ENCODE results near the gene UNC119. TPM values are rescaled to one million over a fixed set of nuclear protein-coding genes. Genes with fewer than 3 reads are reported as not detected.

Gene UNC119
- polyA plus RNA-seq, 1 experiment: 54.3 TPM

DNA sequence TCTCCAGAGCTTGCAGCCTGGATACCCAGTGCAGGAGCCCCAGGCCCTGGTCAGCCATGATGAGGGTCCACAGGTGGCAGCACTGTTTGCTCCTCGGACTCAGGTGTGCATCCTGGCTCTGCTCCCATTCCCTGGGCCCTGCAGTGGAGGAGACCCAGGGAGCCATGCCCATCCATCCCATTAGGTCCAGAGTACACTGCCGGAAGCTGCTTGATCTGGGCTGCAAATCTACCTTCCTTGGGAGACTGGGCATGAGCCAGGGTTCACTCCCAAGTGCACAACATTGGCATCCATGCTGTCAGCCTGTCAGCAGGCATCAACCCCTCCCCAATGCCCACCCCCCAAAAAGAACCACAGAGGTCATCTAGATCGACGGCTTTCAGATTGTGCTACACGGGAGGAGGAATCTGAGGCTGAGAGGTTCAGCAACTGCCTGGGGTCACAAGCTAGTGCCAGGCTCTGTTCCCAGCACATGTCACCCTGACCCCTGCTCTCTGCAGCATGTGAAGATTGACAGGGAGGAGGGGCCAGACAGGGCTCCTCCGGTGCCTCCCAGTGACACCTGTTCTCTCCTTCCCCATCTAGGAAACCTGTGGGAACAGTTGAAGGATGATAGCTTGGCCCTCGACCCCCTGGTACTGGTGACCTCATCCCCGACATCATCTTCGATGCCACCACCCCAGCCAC lies 15.7 kb downstream of the UNC119 start:
- no peaks in the 10 kb centered on the region; the same call in 1 of the 2 replicates for H3K9me3 ChIP-seq (ENCODE audit: control insufficient read depth, insufficient read depth, low read length)
- TF ChIP-seq, protein P1, sequence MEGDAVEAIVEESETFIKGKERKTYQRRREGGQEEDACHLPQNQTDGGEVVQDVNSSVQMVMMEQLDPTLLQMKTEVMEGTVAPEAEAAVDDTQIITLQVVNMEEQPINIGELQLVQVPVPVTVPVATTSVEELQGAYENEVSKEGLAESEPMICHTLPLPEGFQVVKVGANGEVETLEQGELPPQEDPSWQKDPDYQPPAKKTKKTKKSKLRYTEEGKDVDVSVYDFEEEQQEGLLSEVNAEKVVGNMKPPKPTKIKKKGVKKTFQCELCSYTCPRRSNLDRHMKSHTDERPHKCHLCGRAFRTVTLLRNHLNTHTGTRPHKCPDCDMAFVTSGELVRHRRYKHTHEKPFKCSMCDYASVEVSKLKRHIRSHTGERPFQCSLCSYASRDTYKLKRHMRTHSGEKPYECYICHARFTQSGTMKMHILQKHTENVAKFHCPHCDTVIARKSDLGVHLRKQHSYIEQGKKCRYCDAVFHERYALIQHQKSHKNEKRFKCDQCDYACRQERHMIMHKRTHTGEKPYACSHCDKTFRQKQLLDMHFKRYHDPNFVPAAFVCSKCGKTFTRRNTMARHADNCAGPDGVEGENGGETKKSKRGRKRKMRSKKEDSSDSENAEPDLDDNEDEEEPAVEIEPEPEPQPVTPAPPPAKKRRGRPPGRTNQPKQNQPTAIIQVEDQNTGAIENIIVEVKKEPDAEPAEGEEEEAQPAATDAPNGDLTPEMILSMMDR (IDR thresholded peaks at IDR 0.05; ENCODE audit: low read depth, low read length): no peak
- H3K4me3 ChIP-seq (ENCODE audit: low read depth, low read length): no peak overlapping the region
- ChIA-PET POLR2A (no interaction called here), CTCF (interaction anchor here (0.5 to 3.3 kb wide), 3 partner anchors 12 to 150 kb away, joined by 3 to 13 read pairs (median 3); no protein-coding TSS in a partner anchor)
- no peak for DNase-seq (ENCODE audit: low read depth, low spot score)
- H3K27ac ChIP-seq (ENCODE audit: low read depth, low read length): no peak overlapping the region
- peaks cover 28% of the 10 kb centered on the region for H3K27me3 ChIP-seq (ENCODE audit: control insufficient read depth, insufficient read depth, low read length)

DNA sequence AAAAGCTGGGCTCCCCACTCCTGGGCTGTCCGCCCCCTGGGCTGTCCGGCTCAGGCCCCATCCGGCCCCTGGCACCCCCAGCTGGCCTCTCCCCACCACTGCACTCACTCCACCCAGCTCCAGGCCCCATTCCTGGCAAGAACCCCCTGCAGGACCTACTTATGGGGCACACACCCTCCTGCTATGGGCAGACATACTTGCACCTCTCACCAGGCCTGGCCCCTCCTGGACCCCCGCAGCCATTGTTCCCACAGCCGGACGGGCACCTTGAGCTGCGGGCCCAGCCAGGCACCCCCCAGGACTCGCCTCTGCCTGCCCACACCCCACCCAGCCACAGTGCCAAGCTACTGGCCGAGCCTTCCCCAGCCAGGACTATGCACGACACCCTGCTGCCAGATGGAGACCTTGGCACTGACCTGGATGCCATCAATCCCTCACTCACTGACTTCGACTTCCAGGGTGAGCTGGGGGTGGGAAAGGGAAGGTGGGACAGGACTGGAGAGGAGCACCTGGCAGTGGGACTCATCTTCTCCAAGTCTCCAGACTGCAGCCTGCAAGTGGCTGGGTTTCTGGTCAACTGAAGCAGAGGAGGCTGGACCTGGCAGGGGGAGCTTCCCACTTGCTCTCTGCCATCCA lies 17.6 kb downstream of the UNC119 start:
- Histone ChIP-seq H3K9me3 (ENCODE audit: control insufficient read depth, insufficient read depth, low read length) (no peaks in the 10 kb centered on the region; the same call in 1 of the 2 replicates), H3K4me3 (ENCODE audit: low read depth, low read length) (no peak overlapping the region), H3K27me3 (ENCODE audit: control insufficient read depth, insufficient read depth, low read length) (peaks cover 38% of the 10 kb centered on the region), H3K27ac (ENCODE audit: low read depth, low read length) (no peak overlapping the region)
- TF ChIP-seq, protein P1 (IDR thresholded peaks at IDR 0.05; ENCODE audit: low read depth, low read length): no peak
- ChIA-PET POLR2A (no interaction called here), CTCF (interaction anchor here (3.3 kb wide), 1 partner anchor 40 kb away, joined by 13 read pairs; no protein-coding TSS in a partner anchor)
- DNase-seq (ENCODE audit: low read depth, low spot score): no peak

DNA sequence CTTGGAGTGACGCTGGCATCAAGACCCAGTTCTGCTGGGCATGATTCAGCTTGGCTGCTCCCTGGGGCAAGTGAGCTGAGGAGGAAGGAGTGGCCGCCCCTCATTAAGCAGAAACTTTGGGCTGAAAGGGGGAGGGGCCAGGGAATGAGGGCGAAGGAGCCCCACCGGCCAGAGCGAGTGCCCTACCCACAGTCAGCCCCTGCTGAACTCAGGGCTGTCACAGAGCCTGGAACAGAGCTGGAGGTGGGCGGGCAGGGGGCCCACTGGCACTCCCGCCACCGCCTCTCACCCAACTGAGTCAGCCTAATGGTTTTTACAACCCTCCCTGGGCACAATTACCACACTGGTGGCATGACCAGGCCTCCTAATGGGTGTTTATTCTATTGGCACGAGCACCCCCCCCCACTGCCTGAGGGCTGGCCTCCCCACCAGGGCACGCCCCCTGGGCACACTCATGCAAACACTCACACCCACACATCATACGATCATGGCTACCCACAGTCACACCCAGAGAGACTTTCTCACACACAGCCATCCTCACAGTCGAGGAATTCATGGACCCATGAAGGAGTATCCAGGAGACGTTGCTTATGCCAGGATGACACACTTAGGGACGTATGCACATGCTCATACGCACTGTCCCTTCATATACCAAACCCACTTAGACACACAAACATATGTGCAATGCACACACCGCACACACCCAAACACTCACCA lies 19.2 kb downstream of the UNC119 start:
- ChIA-PET POLR2A (interaction anchor here (0.8 kb wide), 1 partner anchor 30 kb away, joined by 3 read pairs; no protein-coding TSS in a partner anchor), CTCF (interaction anchor here (2.2 kb wide), 1 partner anchor 8 kb away, joined by 8 read pairs; no protein-coding TSS in a partner anchor)
- TF ChIP-seq, protein P1 (IDR thresholded peaks at IDR 0.05; ENCODE audit: low read depth, low read length): no peak

DNA sequence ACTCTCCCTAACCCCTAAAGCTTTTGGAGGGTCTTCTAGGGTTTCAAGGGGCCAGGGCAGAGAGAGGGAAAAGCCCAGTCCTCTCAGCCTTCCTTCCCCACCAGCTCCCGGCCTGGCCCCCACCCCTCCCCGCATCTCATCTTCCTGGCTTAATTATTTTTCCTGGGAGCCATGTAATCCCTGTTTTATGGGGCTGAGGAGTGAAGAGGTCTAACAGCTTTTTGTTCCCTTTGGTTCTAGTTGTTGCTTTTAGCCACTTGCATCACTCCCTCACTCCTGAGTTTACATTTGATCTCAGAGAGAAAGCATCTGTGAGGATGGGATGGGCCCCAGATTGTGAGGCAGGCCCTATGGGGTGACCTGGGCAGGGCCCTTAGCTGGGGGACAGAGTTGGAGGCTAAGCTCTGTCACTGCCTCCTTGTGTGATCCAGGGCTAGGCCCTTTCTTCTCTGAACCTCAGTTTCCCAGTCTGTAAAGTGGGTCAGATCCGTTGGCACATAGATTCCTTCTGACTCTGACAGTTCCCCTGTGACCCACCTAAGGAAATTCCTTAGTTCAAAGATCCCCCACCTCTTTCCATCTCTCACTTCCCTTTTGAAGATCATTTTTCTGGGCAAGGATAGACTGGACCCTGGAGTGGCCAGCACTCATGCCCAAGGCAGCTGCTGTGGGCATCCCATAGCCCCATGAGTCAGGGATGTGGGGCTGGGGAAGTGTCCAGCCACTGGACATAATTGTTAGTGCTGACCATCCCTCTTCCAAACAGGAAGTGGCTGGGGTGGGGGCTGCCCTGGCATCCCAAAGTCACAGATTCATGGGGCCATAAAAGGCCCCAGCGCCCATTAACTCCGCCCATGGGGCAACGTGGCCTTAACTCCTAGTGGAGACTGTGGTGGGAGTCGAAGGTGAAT lies 20.1 kb downstream of the UNC119 start:
- DNase-seq (ENCODE audit: low read depth, low spot score): no peak
- TF ChIP-seq, protein P1 (IDR thresholded peaks at IDR 0.05; ENCODE audit: low read depth, low read length): no peak
- Histone ChIP-seq H3K27ac (ENCODE audit: low read depth, low read length) (no peak overlapping the region), H3K4me3 (ENCODE audit: low read depth, low read length) (no peak overlapping the region), H3K9me3 (ENCODE audit: control insufficient read depth, insufficient read depth, low read length) (no peaks in the 10 kb centered on the region; the same call in 1 of the 2 replicates), H3K27me3 (ENCODE audit: control insufficient read depth, insufficient read depth, low read length) (peaks cover 30% of the 10 kb centered on the region)
- POLR2A ChIA-PET: interaction anchor here (0.8 kb wide), 1 partner anchor 29 kb away, joined by 3 read pairs; no protein-coding TSS in a partner anchor
- CTCF ChIA-PET: interaction anchor here (1.1 to 2.2 kb wide), 2 partner anchors 8 to 9 kb away, joined by 6 to 8 read pairs; no protein-coding TSS in a partner anchor

More for the DNA sequence above, 19.2 kb downstream of the UNC119 start:
- Histone ChIP-seq H3K9me3 (ENCODE audit: control insufficient read depth, insufficient read depth, low read length) (no peaks in the 10 kb centered on the region; the same call in 1 of the 2 replicates), H3K27ac (ENCODE audit: low read depth, low read length) (no peak overlapping the region), H3K27me3 (ENCODE audit: control insufficient read depth, insufficient read depth, low read length) (peaks cover 36% of the 10 kb centered on the region), H3K4me3 (ENCODE audit: low read depth, low read length) (no peak overlapping the region)
- DNase-seq (ENCODE audit: low read depth, low spot score): no peak
